ENCODE results near the gene TCF12.
"Not testable (repeated sequence)": the region's sequence is repeated elsewhere in the genome, so short reads cannot be mapped to it uniquely, and the experiment has no call there.

TCF12 gene

GRCh38 chr15:56916825-56917477, 1.5 kb upstream of the TCF12 start:
- no peak for DNase-seq

- no peak for DNase-seq
These were observed 795 bp upstream of the TCF12 start for GRCh38 chr15:56917652-56918045.

GRCh38 chr15:56919031-56919608, 676 bp downstream of the TCF12 start:
- peak; percentile 58 for DNase-seq

- DNase-seq = no peak
These were observed 1.3 kb downstream of the TCF12 start for GRCh38 chr15:56919609-56920366.

- no peak for DNase-seq
These were observed 1.9 kb downstream of the TCF12 start for GRCh38 chr15:56920367-56920627.

GRCh38 chr15:56923174-56923591, 4.7 kb downstream of the TCF12 start:
- DNase-seq = no peak

- no peak for DNase-seq
These were observed 9.4 kb downstream of the TCF12 start for GRCh38 chr15:56927816-56928215.

- no peak for DNase-seq
These were observed 11.0 kb downstream of the TCF12 start for GRCh38 chr15:56929399-56929798.

- no peak for DNase-seq
These were observed 11.5 kb downstream of the TCF12 start for GRCh38 chr15:56929933-56930332.

- no peak for DNase-seq
These were observed 12.3 kb downstream of the TCF12 start for GRCh38 chr15:56930669-56931313.

- no peak for DNase-seq
These were observed 13.4 kb downstream of the TCF12 start for GRCh38 chr15:56931639-56932508.

- not testable (repeated sequence) for DNase-seq
These were observed 14.0 kb downstream of the TCF12 start for GRCh38 chr15:56932509-56932868.

- DNase-seq = no peak
These were observed 15.0 kb downstream of the TCF12 start for GRCh38 chr15:56933410-56933809.

- no peak for DNase-seq
These were observed 15.4 kb downstream of the TCF12 start for GRCh38 chr15:56933811-56934210.

GRCh38 chr15:56934269-56934668, 15.8 kb downstream of the TCF12 start:
- DNase-seq = no peak

- no peak for DNase-seq
These were observed 18.5 kb downstream of the TCF12 start for GRCh38 chr15:56936929-56937328.

GRCh38 chr15:56939257-56939656, 20.8 kb downstream of the TCF12 start:
- no peak for DNase-seq

- no peak for DNase-seq
These were observed 21.9 kb downstream of the TCF12 start for GRCh38 chr15:56940388-56940787.

GRCh38 chr15:56942118-56942517, 23.7 kb downstream of the TCF12 start:
- no peak for DNase-seq

- no peak for DNase-seq
These were observed 25.0 kb downstream of the TCF12 start for GRCh38 chr15:56943403-56943802.

- DNase-seq = no peak
These were observed 26.0 kb downstream of the TCF12 start for GRCh38 chr15:56944485-56944884.

GRCh38 chr15:56946150-56946549, 27.7 kb downstream of the TCF12 start:
- DNase-seq = no peak
